ENCODE measurements around the gene MAVS.

Gene MAVS

GRCh38 chr20:3922983-3923339, 76.3 kb downstream of the MAVS start:
- TF ChIP-seq, protein P1, sequence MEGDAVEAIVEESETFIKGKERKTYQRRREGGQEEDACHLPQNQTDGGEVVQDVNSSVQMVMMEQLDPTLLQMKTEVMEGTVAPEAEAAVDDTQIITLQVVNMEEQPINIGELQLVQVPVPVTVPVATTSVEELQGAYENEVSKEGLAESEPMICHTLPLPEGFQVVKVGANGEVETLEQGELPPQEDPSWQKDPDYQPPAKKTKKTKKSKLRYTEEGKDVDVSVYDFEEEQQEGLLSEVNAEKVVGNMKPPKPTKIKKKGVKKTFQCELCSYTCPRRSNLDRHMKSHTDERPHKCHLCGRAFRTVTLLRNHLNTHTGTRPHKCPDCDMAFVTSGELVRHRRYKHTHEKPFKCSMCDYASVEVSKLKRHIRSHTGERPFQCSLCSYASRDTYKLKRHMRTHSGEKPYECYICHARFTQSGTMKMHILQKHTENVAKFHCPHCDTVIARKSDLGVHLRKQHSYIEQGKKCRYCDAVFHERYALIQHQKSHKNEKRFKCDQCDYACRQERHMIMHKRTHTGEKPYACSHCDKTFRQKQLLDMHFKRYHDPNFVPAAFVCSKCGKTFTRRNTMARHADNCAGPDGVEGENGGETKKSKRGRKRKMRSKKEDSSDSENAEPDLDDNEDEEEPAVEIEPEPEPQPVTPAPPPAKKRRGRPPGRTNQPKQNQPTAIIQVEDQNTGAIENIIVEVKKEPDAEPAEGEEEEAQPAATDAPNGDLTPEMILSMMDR (IDR thresholded peaks at IDR 0.05; ENCODE audit: borderline replicate concordance, insufficient read depth, low read depth, low read length), result no peak

GRCh38 chr20:3923818-3924217, 77.2 kb downstream of the MAVS start:
- no peak overlapping the region for H3K4me3 ChIP-seq (ENCODE audit: low read depth, low read length)
- TF ChIP-seq, protein P1 (IDR thresholded peaks at IDR 0.05; ENCODE audit: borderline replicate concordance, insufficient read depth, low read depth, low read length), result no peak

More at GRCh38 chr20:3922983-3923339, 76.3 kb downstream of the MAVS start:
- H3K4me3 ChIP-seq (ENCODE audit: low read depth, low read length), result no peak overlapping the region

DNA sequence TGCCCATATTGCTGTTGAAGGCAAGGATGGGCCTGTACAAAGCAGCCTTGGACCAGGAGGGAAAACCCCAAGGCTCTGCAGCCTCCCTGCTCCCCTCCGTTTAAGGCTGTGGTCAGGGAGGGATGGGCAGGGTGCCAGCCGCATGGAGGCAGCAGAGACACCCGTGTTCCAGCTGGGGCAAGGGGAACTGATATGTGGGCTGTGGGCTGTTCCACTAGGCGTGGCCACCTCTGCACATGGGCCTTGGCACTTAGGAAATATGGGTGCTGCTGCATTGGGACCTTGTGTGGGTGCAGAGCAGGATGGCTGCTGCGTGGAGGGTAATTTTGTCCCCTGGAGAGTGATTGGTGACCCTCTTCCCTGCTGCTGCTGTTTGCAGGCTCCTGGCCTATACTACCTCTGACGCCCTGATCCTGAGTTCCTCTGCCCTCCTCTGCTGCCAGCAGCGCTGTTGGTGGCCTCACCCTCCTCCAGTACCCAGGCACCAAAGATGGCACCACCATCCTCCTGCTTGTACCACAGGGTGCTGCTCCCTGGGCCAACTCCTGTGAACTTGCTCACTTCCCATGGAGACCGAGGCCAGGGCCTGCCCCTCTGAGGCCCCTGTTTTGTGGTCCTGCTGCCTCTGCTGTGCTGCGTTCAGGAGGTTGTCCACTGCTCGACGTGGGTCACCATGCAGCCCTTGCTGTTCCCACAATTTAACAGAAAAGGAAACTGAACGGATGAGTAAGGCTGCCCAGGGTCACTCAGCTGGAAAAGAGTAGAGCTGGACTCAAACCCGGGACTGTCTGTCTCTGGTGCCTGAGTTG, 77.9 kb downstream of the MAVS start:
- TF ChIP-seq, protein P1 (IDR thresholded peaks at IDR 0.05; ENCODE audit: borderline replicate concordance, insufficient read depth, low read depth, low read length), result no peak
- H3K4me3 ChIP-seq (ENCODE audit: low read depth, low read length), result no peak overlapping the region

DNA sequence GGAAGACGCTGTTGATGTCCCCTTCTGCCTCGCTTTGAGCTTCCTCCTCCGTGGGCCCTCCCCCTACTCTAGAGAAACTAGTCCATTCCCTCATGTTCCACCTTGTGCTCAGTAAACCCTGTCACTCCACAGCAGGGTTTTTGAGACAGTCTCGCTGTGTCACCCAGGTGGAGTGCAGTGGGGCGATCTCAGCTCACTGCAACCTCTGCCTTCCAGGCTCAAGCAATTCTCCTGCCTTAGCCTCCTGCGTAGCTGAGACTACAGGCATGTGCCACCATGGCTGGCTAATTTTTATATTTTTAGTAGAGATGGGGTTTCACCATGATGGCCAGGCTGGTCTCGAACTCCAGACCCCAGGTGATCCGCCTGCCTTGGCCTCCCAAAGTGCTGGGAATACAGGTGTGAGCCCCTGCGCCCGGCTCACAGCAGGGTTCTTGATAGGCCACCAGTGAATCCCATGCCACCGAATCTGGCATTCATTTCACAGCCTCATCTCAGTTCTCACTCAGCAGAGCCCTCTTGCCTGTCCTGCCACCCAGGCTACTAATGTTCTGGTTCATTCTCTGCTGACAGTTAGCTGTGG, 78.6 kb downstream of the MAVS start:
- no peak overlapping the region for H3K4me3 ChIP-seq (ENCODE audit: low read depth, low read length)
- TF ChIP-seq, protein P1 (IDR thresholded peaks at IDR 0.05; ENCODE audit: borderline replicate concordance, insufficient read depth, low read depth, low read length), result no peak

Measured in GM12875 (cell line).